Liver (tissue), 3 donors: Measurements from ENCODE around the gene ZNF454.

Source experiments
- GABPA ChIP-seq, 2 donors: IDR thresholded peaks in 1 of 2; conservative IDR thresholded peaks in 1 of 2; 2 replicates each; pipeline ENCODE4 v1.6.1; 2016; ENCODE audit warnings: antibody characterized with exemption in 2 of 2, mild to moderate bottlenecking in 1 of 2, moderate library complexity in 1 of 2
- RAD21 ChIP-seq, 2 donors: IDR thresholded peaks; 2 replicates each; pipeline ENCODE4 v1.6.1; 2016; ENCODE audit warnings: antibody characterized with exemption in 2 of 2, mild to moderate bottlenecking in 2 of 2
- SP1 ChIP-seq: IDR thresholded peaks from 2 replicates; pipeline ENCODE4 v1.6.1; 2018; ENCODE audit warnings: antibody characterized with exemption, mild to moderate bottlenecking
- TF ChIP-seq, protein P1 (sequence below): IDR thresholded peaks from 2 replicates; pipeline ENCODE4 v1.6.1; 2016; ENCODE audit warnings: antibody characterized with exemption
- TF ChIP-seq, protein P2 (sequence below): fragments of 150-350 bp; IDR thresholded peaks from 2 replicates; pipeline ENCODE4 v1.5.1; 2017; ENCODE audit warnings: improper control_type of control experiment, low read depth, low read length; ENCODE audit not compliant: missing input control
- TF ChIP-seq, protein P3 (sequence below): IDR thresholded peaks from 2 replicates; pipeline ENCODE4 v1.6.1; 2016; ENCODE audit warnings: antibody characterized with exemption
- donor health status: healthy.
- donor health status: healthy.

DNA sequence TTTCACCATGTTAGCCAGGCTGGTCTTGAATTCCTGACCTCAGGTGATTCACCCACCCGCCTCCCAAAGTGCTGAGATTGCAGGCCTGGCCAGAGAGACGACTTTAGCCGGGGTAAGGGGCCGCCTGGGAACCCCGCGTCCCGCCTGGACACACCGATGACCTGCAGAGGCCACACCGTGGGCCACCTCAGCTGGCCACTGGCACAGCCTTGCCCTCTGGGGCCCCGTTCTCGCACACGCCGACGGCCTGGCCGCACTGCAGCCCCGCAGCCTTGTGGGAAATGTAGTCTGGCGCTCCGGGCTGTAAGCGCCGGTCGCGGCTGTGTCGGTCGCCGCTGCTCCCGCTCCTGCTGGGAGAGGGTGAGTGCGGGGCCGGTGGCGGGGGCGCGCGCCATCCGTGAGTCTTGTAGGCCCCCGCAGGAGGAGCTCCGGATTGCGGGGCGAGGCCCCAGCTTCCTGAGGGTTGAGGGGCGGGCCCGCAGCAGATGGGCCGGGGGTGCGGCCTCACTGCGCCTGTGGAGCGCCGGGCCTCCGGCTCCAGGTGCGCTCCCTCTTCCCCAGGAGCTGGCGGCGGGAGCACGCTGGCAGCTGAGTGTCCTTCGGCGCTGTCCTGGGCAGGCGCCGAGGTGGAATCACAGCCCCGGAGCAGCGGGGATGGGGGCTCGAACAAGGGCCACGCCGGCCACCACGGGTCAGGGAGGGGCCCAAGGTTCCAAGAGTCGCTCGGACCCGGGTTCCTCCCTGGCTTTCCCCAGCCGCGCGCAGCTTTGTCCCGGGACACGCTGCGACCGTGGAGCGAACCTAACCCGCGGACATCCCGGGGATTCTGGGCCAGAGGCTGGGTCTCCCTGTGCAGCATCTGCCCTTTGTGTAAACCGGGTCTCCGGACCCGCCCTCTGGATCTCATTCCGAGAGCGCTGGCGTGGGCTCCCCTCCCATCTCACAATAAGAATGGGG is 45.1 kb upstream of the ZNF454 start, which contains the start of gene ZFP2:
- TF ChIP-seq, protein P1, sequence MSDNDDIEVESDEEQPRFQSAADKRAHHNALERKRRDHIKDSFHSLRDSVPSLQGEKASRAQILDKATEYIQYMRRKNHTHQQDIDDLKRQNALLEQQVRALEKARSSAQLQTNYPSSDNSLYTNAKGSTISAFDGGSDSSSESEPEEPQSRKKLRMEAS: no peak
- TF ChIP-seq, protein P2, sequence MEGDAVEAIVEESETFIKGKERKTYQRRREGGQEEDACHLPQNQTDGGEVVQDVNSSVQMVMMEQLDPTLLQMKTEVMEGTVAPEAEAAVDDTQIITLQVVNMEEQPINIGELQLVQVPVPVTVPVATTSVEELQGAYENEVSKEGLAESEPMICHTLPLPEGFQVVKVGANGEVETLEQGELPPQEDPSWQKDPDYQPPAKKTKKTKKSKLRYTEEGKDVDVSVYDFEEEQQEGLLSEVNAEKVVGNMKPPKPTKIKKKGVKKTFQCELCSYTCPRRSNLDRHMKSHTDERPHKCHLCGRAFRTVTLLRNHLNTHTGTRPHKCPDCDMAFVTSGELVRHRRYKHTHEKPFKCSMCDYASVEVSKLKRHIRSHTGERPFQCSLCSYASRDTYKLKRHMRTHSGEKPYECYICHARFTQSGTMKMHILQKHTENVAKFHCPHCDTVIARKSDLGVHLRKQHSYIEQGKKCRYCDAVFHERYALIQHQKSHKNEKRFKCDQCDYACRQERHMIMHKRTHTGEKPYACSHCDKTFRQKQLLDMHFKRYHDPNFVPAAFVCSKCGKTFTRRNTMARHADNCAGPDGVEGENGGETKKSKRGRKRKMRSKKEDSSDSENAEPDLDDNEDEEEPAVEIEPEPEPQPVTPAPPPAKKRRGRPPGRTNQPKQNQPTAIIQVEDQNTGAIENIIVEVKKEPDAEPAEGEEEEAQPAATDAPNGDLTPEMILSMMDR: no peak
- TF ChIP-seq SP1 (no peak), GABPA (IDR thresholded peaks at IDR 0.05 in 1 of 2, conservative IDR thresholded peaks at IDR 0.05 in 1 of 2) (peak in 1 of 2 donors; percentile 27), RAD21 (IDR thresholded peaks at IDR 0.05) (peak in 1 of 2 donors; percentile 29)
- TF ChIP-seq, protein P3, sequence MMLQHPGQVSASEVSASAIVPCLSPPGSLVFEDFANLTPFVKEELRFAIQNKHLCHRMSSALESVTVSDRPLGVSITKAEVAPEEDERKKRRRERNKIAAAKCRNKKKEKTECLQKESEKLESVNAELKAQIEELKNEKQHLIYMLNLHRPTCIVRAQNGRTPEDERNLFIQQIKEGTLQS: no peak
